Measurements from ENCODE around the gene SMIM13.
A peak's percentile ranks its signal among the peaks of the same experiment; 100 is the strongest.

The SMIM13 gene

DNA sequence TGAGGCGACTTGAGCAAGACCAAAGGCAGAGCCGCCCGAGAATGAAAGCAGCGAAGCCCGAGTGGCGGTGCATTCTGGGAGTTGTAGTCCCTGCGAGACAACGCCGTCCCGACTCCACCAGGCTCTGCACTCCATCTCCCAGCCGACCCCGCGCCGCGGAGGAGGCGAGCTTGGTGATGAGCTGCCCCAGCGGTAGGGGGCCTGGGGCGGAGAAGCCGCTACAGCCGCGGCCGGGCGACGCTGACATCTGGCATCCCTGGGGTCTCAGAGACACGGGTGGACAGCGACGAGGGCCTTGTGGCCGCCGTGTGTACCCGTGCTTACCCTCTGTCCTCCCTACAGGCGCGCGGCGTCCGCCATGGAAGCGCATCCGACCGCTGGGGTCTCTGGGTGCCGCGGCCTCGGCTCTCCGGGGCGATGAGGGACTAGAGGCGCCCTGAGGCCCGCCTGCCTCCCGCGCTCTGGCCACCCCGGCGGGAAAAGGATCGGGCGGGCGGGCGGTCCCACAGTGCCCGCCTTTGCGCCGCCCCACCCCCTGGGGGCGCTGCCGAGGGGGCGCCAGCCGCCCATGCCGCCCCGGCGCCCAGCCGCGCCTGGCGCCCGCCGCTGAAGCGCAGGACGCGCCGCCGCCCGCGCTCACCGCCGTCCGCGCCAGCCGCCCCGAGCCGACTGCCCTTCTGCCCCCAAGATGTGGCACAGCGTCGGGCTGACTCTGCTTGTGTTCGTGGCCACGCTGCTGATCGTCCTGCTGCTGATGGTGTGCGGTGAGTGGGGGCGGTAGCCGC, at the start of gene SMIM13:
Gene SMIM13, plus strand, starts transcription at position 209 of the 785 bp plus-strand sequence. Its CDS starts 480 bp downstream, at position 689.
- peak; percentile 46 for DNase-seq

DNA sequence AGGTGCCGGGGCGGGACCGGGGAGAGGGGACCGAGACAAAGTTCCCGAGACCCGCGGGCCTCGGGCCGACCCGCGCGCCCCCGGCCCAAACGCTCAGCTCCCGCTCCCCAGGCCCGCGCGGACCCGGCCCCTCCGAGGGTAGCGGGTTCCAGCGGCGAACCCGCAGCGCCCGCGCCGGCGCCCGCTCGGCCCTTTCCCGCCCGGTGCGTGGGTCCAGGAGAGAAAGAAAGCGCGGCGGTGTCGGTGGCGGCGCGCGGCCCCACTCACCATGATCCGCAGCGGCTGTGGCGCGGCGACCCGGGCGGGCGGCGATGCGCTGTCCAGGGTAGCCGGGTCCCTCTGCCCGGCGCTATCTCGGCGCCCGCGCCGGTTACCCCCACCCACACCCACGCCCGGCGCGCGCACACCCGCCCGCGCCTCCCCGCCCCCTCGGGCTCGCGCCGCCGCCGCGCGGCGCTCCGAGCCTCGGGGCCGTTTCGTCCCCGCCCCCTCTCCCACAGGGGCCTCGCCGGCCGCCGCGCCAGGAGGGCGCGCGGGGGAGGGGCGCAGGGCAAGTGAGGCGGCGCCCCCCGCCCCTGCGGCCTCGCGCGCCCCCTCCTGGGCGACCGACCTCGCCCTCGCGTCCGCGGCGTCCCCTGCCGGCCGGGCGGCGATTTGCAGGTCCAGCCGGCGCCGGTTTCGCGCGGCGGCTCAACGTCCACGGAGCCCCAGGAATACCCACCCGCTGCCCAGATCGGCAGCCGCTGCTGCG, 49.5 kb upstream of the SMIM13 start, which contains the start of gene ELOVL2:
Gene ELOVL2, minus strand, starts transcription at position 345 of the 751 bp plus-strand sequence. Its CDS starts 75 bp downstream, at position 270.
- no peak for DNase-seq

DNA sequence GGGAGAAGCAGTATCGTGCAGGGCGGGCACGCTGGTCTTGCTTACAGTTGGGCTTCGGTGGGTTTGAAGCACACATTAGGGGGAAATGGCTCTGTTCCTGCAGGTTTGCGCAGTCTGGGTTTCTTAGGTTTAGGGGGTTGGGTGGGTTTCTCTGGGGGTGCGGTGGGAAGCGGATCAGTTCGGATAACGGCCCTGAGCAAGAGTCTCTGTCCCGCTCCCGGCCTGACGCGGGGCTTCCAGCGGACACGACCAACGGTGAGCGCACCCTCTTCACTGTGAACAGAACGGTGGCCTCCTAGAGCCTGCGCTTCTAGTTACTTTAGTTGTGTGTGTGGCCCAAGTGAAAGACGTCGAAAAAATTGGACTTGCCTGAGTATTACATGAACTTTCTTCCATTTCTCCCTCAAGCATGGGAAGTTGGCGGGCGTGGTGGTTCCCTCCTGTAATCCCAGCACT, 48.9 kb upstream of the SMIM13 start:
- no peak for DNase-seq

DNA sequence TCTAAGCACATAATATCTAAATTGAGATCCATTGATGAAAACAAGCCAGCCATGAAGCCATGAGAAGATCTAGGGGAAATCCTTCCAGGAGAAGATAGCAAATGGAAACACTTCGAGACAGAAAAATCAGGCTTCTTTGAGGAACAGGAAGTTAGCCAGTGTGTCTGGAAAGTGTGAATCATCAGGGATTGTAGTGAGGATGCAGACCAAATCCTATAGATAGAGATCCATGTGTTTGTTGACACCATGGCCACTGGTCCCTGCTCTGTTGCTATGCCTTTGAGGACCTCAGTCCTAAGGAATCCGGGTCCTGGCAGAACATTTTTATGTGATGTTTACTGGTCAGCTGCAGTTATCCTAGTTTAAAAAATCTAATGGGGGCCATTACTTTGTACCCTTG, 42.9 kb upstream of the SMIM13 start:
- no peak for DNase-seq

DNA sequence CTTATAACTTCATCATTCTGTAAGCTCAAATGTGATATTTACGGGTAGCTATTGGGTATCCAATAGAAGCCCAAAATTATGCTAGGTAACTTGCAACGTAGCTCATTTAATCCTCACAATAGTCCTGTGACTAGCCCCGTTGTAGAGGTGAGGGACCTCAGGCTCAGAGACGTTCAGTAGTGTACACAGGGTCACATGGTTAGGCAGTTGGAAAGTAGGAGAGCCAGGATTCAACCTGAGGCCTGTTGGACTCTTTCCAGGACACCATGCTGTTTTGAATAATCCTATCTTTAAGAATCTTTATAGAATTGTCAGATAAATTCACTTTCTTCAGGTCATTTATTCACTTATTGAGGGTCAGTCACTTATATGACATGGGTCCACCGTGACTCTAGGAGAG, 40.3 kb upstream of the SMIM13 start:
- DNase-seq, result no peak

DNA sequence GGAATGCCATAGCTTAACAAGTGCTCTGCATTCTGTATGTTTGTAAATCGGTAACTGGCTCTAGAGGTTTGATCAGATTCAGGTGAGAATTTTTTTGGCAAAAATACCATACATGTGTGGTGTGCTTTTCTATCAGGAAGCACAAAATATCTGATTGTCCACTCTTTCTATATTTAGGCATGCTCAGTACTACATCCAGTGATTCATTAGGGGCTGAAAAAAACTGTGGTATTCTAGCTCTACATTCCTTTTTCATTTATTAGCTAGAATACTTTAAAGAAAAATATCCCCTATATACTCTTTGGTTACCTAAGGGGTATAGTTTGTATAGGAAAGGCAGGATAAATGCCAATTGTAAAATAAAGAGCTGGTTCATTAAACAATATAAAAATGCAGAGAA, 38.9 kb upstream of the SMIM13 start:
- DNase-seq, result no peak

DNA sequence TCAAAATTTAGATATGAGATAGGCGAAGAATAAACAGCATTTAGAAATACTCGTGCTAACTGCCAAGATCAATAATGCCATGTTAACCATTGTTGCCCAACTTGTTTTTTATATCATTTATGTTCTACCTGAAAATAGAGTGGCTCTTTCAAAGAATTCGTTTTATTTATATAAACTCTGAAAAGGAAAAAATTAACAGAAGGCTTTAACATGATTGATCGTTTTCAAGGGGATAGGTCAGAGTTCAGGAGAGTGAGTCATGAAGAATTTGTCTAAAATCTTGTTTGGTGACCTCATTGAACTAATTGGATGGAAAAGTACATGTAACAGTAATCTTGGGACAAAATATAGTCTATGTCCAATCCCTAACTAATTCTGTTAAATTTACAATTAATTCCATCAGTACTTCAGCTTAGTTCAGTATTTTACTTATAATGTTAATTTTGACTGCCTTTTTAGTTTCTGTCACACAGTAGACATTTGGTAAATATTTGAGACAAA, 38.5 kb upstream of the SMIM13 start:
- no peak for DNase-seq

DNA sequence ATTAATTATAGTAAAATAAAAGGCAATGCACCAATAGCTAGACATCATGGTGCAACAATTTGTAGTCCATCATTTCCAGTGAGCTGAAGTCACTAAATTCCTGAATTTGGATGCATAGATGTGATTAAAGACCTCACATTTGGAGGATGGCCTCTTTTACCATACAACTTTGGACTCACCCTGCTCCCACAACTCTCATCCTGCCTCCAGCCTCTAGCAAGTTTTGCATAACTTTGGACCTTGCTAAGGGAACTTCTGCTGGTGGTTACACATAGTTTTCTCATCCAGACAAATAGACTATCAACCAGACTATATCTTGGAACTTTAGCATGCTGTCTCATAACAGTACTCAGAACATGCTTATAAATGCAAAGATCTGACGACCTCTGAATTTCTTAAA, 36.8 kb upstream of the SMIM13 start:
- no peak for DNase-seq

DNA sequence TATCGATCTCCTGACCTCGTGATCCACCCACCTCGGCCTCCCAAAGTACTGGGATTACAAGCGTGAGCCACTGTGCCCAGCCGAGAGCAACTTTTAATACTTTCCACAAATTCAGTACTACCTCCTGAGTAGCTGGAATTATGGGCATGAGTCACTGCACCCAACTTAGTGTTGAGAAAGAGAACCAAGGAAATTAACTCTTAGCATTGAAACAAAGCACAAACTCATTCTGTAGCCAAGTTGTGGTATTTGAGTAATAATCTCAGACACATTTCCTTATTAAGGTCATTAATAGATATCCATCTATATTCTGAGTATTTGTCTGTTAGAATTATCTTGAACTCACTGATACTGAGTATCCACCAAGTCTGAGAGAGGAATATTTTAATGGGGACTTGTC, 35.2 kb upstream of the SMIM13 start:
- no peak for DNase-seq

DNA sequence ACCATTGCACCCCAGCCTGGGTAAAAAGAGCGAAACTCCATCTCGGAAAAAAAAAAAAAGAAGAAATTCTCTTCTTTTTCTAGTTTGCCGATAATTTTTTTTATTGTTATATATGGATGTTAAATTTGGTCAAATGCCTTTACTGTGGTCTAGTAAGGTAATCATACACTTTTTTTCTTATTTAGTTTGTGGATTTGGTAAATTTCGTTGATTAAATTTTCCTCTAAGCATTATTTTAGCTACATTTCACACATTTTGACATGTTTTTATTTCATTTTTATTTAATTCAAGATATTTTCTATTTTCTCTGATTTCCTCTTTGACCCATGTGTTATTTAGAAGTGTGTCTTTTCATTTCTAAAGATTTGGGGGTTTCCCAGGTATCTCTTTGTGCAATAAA, 31.6 kb upstream of the SMIM13 start:
- no peak for DNase-seq

DNA sequence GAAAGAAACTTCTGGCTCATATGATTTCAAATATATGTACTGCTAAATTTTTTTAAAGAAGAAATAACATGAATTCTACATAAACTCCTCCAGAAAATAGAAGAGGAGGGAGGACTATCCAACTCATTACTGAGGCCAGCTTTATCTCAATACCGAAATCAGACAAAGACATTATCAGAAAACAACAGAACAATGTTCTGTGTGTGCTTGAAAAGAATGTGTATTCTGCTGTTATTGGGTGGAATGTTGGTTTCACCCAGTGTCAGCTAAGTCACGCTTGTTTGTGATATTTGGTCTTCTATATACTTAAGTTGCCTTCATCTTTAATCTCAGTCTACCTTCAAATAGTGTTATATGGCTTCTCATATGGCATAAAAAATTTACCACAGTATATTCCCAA, 30.9 kb upstream of the SMIM13 start:
- DNase-seq, result no peak

DNA sequence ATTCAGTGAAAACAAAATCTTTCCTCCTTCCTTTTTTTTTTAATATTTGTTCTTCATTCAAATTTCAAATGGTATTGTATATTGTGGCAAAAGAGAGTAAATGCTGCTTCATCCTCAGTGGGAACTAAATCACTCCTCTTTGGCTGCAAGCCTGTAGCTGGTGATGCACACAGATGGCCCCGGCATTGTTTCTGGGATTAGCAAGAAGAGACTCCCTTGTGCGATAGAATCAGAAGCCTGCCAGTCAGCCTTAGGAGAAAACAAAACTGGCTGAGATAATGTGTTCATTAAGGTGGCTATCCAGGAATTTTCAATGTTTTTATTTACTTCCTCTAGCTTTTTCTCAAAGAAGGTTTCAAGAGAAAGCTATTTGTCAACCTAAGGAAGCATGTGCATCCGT, 28.8 kb upstream of the SMIM13 start:
- no peak for DNase-seq

DNA sequence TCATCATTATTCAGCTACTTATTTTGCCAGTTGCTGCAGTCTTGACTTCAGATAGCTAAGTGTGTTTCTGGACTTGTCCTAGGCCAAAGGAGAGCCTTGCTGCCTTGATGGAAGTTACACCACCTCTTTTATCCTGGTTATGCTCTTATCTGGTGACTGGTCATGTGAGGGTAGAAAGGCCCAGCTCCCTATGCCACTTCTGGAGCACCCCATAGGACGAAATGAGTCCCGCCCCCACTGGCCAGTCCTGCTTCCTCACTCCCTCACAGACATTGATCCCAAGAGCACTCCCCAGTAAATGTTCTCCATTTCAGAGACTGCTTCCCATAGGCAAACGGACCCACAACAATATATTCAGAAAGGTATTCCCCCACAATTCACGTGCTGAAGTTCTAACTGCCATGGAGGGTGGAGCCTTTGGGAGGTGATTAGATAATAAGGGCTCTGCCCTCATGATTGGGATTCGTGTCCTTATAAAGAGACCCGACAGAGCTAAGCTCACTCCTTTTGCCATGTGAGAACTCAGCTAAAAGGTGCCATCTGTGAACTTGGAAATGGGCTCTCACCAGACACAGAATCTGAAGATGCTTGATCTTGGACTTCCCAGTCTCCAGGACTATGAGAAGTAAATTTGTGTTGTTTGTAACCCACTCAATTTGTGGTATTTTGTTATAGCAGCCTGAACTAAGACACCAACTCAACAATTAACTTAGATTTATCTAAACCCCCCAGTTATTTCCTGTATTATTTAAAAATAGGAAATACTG, 28.0 kb upstream of the SMIM13 start:
- DNase-seq, result no peak

DNA sequence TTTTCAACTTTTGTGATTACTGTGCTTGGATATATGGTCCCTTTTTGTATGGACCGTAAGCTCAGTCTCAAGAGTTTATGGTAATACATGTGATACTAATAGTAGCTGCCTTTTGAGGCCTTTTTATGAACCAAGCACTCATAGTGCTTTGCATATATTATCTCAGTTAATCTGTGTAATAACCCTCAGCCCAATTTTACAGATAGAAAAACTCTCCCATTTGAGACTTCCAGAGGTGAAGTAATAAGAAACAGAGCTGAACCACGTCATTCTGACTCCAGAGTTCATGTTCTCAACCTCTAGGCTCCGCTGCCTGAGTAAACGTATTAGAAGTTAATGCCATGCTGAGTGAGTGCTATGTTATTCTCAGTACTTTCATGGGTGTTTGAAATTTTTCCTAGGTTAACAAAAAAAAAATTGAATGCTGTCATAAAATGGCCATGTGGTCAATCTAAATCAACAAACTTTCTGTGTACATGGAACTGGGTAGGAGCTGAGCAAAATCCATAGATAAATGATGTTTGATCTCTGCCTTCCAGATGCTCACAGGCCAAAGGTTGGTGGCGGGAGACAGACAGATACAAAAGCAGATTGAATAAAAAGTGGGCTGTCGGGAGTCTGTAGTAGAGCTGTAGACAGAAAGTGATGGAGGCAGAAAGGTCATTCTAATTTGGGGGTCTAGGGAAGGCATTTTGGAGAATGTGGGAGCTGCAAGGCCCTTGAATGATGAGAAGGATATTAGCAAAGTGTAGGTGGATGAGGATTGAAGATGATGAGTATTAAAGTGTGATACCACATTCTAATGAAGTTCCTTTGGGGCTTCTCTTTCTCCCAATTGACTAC, 26.9 kb upstream of the SMIM13 start:
- DNase-seq, result no peak

DNA sequence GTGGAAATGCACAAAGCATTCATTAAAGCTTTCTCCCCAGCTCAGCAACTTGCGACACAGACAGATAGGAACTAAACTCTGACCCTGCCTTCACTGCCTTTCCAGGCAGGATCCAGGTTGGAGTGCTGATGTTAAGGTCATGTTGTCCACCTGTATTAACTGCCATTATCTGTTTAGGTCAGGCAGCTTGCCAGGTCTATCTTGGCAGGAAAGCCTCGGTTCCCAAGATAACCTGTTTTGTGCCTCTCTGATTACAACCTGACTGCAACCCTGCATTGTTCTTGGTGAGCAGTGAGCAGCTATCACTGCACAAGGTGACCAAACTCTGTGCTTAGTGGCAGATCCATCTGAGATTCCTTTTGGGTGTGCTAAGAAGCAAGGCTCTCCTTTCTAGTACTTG, 26.3 kb upstream of the SMIM13 start:
- DNase-seq, result no peak

DNA sequence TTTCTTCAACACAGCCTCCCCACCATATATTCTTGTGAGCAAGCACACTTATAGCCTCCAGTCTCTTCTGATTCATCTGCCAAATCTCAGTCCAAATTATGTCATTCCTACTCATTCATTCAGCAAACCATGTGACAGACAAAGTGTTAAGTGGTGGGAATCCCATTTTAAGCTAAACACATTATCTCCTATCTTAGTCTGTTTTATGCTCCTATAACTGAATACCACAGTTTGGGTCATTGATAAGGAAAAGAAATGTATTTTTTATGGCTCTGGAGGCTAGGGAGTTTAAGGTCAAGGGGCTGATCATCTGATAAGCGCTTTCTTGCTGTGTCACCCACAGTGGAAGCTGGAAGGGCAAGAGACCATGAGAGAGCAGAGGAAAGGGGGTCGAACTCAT, 23.9 kb upstream of the SMIM13 start:
- no peak for DNase-seq

DNA sequence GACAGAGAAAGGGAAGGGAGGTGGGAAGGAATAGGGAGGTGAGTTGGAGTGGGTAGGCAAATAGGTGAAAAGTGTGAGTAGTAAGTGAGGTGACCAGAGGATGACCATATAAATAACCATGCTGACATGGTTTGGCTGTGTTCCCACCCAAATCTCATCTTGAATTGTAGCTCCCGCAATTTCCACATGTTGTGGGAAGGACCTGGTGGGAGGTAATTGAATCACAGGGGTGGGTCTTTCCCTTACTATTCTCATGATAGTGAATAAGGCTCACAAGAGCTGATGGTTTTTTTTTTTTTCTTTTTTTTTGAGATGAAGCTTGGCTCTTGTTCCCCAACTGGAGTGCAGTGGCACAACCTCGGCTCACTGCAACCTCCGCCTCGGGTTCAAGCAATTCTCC, 21.5 kb upstream of the SMIM13 start:
- DNase-seq, result no peak

DNA sequence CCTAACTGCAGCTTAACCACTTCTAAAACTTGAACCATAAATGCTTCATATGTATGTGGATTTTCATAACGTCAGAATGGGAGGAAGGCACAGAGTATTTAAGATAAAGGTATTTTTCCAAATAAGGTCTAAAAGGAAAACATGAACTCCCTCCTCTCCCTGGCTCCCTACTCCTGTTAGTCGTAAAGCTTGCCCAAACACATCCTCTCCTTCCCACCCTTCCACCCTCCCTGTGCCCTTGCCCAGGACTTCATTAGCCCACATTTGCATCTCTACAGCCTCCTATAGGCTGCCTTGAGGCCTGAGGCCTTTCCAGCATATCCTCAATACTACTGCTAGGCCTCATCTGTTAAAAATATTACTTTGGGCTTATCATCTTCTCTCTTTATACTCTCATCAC, 17.1 kb upstream of the SMIM13 start:
- DNase-seq, result no peak

DNA sequence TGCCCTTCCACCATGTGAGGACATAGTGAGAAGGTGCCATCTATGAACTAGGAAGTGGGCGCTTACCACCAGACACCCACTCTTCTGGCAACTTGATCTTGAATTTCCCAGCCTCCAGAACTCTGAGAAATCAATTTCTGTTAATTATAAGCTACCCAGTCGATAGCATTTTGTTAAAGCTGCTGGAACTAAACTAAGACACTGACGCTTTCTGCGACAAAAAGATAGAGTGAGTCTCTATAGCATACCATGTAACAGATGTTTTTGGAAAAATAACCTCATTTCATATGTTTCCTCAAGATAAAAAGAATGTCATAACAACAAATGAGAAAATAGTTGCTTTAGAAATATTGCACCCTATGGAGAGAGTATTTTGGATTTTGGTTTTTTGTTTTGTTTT, 15.4 kb upstream of the SMIM13 start:
- no peak for DNase-seq

DNA sequence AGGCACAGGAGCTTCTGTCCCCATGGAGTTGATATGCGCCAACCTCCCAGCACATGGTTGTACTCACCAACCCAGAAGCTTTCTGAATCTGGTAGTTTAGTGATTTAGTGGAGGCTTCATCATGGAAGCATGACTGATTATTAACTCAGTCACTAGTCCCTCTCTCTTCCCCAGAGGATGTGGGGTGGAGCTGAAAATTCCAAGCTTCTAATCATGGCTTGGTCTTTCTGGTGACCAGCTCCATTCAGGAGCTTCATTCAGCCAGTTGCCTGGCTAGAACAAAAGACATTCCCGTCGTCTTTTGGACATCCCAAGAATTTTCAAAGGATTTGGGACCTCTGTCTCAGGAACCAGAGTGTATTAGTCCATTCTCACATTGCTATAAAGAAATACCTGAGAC, 13.3 kb upstream of the SMIM13 start:
- no peak for DNase-seq

DNA sequence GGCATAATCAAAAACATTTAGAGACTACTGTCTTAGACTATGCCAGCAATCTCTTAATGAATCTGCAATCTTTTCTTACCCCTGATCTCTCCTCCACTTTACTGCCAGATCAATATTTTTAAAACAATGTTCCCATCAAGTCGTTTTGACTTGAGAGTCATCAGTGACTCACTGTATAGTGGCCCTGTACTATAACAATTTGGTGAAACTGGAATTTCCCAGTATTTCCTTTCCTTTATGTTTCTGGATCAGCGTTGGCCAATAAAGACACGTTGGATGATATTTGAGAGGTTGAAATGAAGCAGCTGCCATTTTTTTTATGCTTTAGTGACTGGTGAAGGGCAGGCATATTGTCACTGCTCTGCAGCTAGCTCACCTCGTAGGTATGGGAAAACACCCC, 10.1 kb upstream of the SMIM13 start:
- no peak for DNase-seq

DNA sequence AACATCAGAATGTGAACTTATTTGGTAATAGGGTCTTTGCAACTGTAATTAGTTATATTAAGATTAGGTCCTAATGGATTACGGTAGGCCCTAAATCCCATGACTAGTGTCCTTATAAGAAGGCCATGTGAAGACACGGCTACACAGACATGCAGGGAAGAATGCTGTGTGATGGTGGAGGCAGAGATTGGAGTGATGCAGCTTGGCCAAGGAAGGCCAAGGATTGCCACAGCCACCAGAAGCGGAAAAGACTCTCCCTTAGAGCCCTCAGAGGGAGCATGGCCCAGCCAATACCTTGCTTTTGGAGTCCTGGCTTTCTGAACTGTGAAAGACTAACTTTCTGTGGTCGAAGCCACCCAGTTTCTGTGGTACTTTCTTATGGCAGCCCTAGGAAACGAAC, 9.7 kb upstream of the SMIM13 start:
- DNase-seq, result no peak
